Kidney (tissue), 14 donors: Measurements from ENCODE around the gene LZTS3. TPM values are rescaled to one million over a fixed set of nuclear protein-coding genes. Genes with fewer than 3 reads are reported as not detected.

ENCODE experiments used
- DNase-seq, 5 donors: peaks; one replicate each; pipeline ENCODE4 v3.0.0-alpha.2; 2013 to 2020
- FAIRE-seq: peaks from 2 replicates; lab custom pipeline; 2012; peaks lifted over from hg19 to GRCh38; lab: Jason Lieb, UNC
- H3K27ac ChIP-seq, 2 donors: one replicate each; pipeline ENCODE4 v1.7.0; 2013; ENCODE audit warnings: low read depth in 2 of 2, low read length in 2 of 2, inconsistent platforms in 1 of 2
- H3K27me3 ChIP-seq: one replicate; pipeline ENCODE4 v1.7.1; 2013; ENCODE audit warnings: low read length, inconsistent platforms; ENCODE audit not compliant: control insufficient read depth, insufficient read depth
- H3K36me3 ChIP-seq, 3 donors: one replicate each; pipeline versions ENCODE4 v1.7.0 to v1.7.1; 2013; ENCODE audit warnings: low read length in 3 of 3, control low read depth in 1 of 3, inconsistent platforms in 1 of 3; ENCODE audit not compliant: insufficient read depth in 3 of 3, control insufficient read depth in 2 of 3
- H3K4me1 ChIP-seq, 3 donors: one replicate each; pipeline versions ENCODE4 v1.7.0 to v1.7.1; 2013; ENCODE audit warnings: low read length in 3 of 3, inconsistent platforms in 1 of 3, low read depth in 1 of 3; ENCODE audit not compliant: control insufficient read depth in 2 of 3, insufficient read depth in 2 of 3
- H3K4me3 ChIP-seq, 3 donors: one replicate each; pipeline versions ENCODE4 v1.7.0 to v1.8.1; 2013; ENCODE audit warnings: low read length in 3 of 3, control low read depth in 1 of 3, inconsistent platforms in 1 of 3
- H3K9ac ChIP-seq, 3 donors: one replicate each; pipeline versions ENCODE4 v1.7.0 to v1.7.1; 2013; ENCODE audit warnings: low read length in 3 of 3, control low read depth in 1 of 3, inconsistent platforms in 1 of 3
- H3K9me3 ChIP-seq, 3 donors: one replicate each; pipeline versions ENCODE4 v1.7.0 to v1.7.1; 2013; ENCODE audit warnings: low read length in 3 of 3, control low read depth in 1 of 3, inconsistent platforms in 1 of 3; ENCODE audit not compliant: control insufficient read depth in 2 of 3, insufficient read depth in 1 of 3
- intact Hi-C: fragments of 100-400 bp; cut with DNase I; formaldehyde crosslinking; loops from one replicate; pipeline ENCODE4 v1.11.1; 2022
- polyA plus RNA-seq: library from polyadenylated mRNA; stranded (reverse); fragments of 350-450 nt; fragmentation: Illumina TruSeq; extraction: RNeasy Lipid Tissue Mini Kit (QIAGEN cat#74804); gene quantifications from one replicate; pipeline ENCODE4 v1.2.3, GENCODE V29; 2014; ENCODE audit warnings: low read depth, low replicate concordance; ENCODE audit not compliant: insufficient read depth
- total RNA-seq: library from RNA; stranded (reverse); fragmentation: NEBNext Ultra II Directional; extraction: Animal tissue kit (Norgen Biotek cat#: 25700); gene quantifications from one replicate; pipeline ENCODE4 v1.2.1, GENCODE V29; 2021
- TF ChIP-seq, protein P1 (sequence below): IDR thresholded peaks from 3 replicates; pipeline ENCODE4 v1.5.1; 2012; ENCODE audit warnings: mild to moderate bottlenecking, moderate library complexity, borderline replicate concordance; ENCODE audit not compliant: insufficient read depth; ENCODE audit errors: extremely low read depth
- donor health status: control.
- donor health status: control.
- donor health status: control.
- donor health status: control.
- donor health status: control.
- donor health status: DM: yes; HTN: yes; CAD: no.
- donor health status: Normal renal cell carcinoma (clear cell type).

The LZTS3 gene
- total and polyA plus RNA-seq, 2 donors from 2014 or later, result 20.0 to 23.0 TPM

DNA sequence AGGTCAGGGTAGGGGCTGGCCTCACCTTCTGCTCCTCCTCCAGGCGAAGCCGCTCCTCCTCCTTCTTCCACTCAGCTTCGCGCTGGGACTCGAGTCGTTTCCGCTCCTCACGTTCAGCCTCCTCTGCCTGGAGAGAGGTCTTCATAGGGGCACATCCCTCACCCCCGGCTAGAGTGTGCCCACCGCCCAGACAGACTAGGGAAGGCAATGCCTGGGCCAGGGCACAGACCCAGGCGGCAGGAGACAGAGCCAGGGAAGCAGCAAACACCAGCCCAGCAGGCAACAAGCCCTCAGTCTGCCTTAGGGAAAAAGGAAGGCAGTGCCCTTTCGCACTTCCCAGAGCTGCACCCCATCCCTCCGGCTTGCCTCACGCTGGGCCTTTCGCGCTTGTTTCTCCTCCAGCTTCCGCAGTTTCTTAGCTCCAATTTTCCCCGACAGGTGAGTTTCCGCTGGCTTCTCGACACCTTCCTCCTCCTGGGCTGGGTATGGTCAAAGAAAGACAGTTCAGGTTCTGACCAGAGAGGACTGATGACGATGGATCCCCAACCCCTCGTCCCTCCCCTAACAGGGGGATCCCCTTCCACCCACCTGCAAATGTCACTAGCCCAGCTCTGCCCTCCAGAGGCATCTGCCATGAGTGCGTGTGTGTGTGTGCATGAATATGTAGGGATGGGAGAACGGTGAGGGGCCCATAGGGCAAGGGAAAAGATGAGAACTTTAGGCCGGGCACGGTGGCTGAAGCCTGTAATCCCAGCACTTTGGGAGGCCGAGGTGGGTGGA, 26.8 kb upstream of the LZTS3 start:
- TF ChIP-seq, protein P1, sequence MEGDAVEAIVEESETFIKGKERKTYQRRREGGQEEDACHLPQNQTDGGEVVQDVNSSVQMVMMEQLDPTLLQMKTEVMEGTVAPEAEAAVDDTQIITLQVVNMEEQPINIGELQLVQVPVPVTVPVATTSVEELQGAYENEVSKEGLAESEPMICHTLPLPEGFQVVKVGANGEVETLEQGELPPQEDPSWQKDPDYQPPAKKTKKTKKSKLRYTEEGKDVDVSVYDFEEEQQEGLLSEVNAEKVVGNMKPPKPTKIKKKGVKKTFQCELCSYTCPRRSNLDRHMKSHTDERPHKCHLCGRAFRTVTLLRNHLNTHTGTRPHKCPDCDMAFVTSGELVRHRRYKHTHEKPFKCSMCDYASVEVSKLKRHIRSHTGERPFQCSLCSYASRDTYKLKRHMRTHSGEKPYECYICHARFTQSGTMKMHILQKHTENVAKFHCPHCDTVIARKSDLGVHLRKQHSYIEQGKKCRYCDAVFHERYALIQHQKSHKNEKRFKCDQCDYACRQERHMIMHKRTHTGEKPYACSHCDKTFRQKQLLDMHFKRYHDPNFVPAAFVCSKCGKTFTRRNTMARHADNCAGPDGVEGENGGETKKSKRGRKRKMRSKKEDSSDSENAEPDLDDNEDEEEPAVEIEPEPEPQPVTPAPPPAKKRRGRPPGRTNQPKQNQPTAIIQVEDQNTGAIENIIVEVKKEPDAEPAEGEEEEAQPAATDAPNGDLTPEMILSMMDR, result no peak
- FAIRE-seq, result no peak
- intact Hi-C loops, result no loop called here

DNA sequence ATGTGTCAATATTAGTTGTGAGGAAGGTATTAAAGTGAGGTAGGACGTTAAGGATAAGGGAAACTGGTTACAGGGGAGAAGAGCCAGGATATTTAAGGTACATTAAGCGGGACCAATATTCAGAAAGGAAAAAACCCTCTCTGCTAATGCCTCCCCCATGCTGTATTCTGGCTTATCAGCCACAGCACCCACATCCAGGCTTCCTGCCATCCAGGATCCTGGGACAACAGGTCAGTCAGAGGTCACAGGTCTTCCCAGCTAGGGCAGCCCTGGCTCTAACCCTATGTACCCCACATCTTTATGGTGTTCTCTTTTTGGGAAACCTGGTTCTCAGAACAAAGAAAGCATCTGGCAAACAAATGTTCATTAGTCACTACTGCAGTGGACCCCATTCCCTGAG, 25.9 kb upstream of the LZTS3 start:
- H3K4me1 ChIP-seq, result peaks cover 0 to 12% (median 0%) of the 10 kb centered on the region in 3 donors
- H3K9ac ChIP-seq, result no peak overlapping the region
- no peak overlapping the region for H3K27ac ChIP-seq
- TF ChIP-seq, protein P1, result no peak
- no peak for FAIRE-seq
- peaks cover 0 to 23% (median 23%) of the 10 kb centered on the region in 3 donors for H3K36me3 ChIP-seq
- no peak overlapping the region for H3K4me3 ChIP-seq
- DNase-seq, result peak in 1 of 5 donors; percentile 18
- no peaks in the 10 kb centered on the region for H3K9me3 ChIP-seq
- H3K27me3 ChIP-seq, result no peaks in the 10 kb centered on the region
- intact Hi-C loops, result no loop called here

More for the DNA sequence above, 26.8 kb upstream of the LZTS3 start:
- Histone ChIP-seq H3K4me3 (no peak overlapping the region), H3K27me3 (no peaks in the 10 kb centered on the region), H3K36me3 (peaks cover 0 to 14% (median 14%) of the 10 kb centered on the region in 3 donors), H3K9ac (no peak overlapping the region), H3K4me1 (peaks cover 0 to 12% (median 0%) of the 10 kb centered on the region in 3 donors), H3K9me3 (no peaks in the 10 kb centered on the region), H3K27ac (no peak overlapping the region)
- peak in 1 of 5 donors; percentile 47 for DNase-seq

DNA sequence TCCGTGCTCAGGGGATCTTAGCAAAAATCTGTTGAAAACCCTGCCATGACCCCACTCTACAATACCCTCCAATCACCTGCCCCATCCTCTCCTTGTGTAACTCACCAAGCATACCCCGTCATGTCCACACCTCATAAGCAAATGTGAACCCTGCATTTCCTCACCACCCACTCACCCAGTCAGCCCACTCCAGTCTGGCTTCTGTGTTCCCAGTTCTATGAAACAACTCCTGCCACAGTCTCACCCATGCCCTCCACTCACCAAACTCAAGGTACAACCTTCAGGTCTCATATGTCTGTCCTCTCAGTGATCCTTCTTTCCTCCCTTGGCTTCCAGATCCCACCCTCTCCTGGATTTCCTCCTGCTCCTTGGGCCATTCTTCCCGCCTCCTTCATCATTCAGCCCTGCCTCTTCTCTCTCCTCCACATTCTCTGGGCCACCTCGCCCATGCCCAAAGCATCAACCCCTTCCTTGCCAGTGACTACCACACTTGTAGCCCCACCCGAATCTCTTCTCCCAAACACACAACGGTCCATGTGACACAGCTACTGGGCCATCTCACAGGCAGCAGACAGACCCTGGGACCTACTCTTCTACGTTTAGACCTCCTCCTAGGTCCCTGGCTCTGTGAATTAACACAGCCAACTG, 22.4 kb upstream of the LZTS3 start:
- no peak overlapping the region for H3K4me3 ChIP-seq
- no peak for FAIRE-seq
- H3K9ac ChIP-seq, result no peak overlapping the region
- H3K9me3 ChIP-seq, result no peaks in the 10 kb centered on the region
- peak in 1 of 5 donors; percentile 15 for DNase-seq
- intact Hi-C loops, result no loop called here
- TF ChIP-seq, protein P1, result no peak
- H3K36me3 ChIP-seq, result peaks cover 2 to 40% (median 39%) of the 10 kb centered on the region in 3 donors
- no peak overlapping the region for H3K27ac ChIP-seq
- H3K4me1 ChIP-seq, result no peaks in the 10 kb centered on the region
- no peaks in the 10 kb centered on the region for H3K27me3 ChIP-seq
